ENCODE measurements around the gene ADAMTS4.

The ADAMTS4 gene

GRCh38 chr1:161218301-161219077 is 19.6 kb upstream of the ADAMTS4 start:
- DNase-seq, result no peak

- DNase-seq, result no peak
Measured at GRCh38 chr1:161217831-161218230, 19.0 kb upstream of the ADAMTS4 start.

GRCh38 chr1:161216945-161217712 is 18.3 kb upstream of the ADAMTS4 start:
- DNase-seq, result no peak

GRCh38 chr1:161215076-161215475 is 16.2 kb upstream of the ADAMTS4 start, which contains the start of gene FCER1G:
FCER1G (plus strand) TSS chr1:161215295; CDS start chr1:161215322, 27 bp downstream.
- DNase-seq, result no peak

GRCh38 chr1:161214369-161214768 is 15.5 kb upstream of the ADAMTS4 start:
- DNase-seq, result no peak

GRCh38 chr1:161209790-161210409 is 11.0 kb upstream of the ADAMTS4 start:
- DNase-seq, result peak; percentile 74 to 79

GRCh38 chr1:161207173-161207572 is 8.3 kb upstream of the ADAMTS4 start:
- no peak for DNase-seq

GRCh38 chr1:161206411-161207140 is 7.7 kb upstream of the ADAMTS4 start:
- no peak for DNase-seq

GRCh38 chr1:161201836-161202712 is 3.2 kb upstream of the ADAMTS4 start, which contains the start of gene NDUFS2:
NDUFS2 (plus strand) TSS chr1:161202367; CDS start chr1:161202386, 19 bp downstream.
- DNase-seq, result peak; percentile 93 to 94

- DNase-seq, result no peak
Measured at GRCh38 chr1:161200992-161201835, 2.4 kb upstream of the ADAMTS4 start.

GRCh38 chr1:161200421-161200991 is 1.7 kb upstream of the ADAMTS4 start:
- no peak for DNase-seq

- no peak for DNase-seq
Measured at GRCh38 chr1:161199506-161200139, 769 bp upstream of the ADAMTS4 start.

GRCh38 chr1:161198194-161198896 is 509 bp downstream of the ADAMTS4 start:
- no peak for DNase-seq

GRCh38 chr1:161197560-161198193 is 1.2 kb downstream of the ADAMTS4 start:
- DNase-seq, result no peak

- no peak for DNase-seq
Measured at GRCh38 chr1:161196521-161197451, 2.1 kb downstream of the ADAMTS4 start.

- DNase-seq, result no peak
Measured at GRCh38 chr1:161196111-161196510, 2.7 kb downstream of the ADAMTS4 start.

GRCh38 chr1:161195171-161195570 is 3.7 kb downstream of the ADAMTS4 start:
- DNase-seq, result no peak
